Activated naive CD4-positive, alpha-beta T cell treated with anti-CD3 and anti-CD28 coated beads, Interleukin-2, amount 50 U/mL, for 16 hours (primary cell): Measurements from ENCODE around the gene SLC35F5.
A peak's percentile ranks its signal among the peaks of the same experiment; 100 is the strongest.
"Not testable (repeated sequence)": the region's sequence is repeated elsewhere in the genome, so short reads cannot be mapped to it uniquely, and the experiment has no call there.

Source experiments
- DNase-seq: peaks from one replicate; pipeline ENCODE4 v3.0.0-alpha.2; 2020

Gene SLC35F5

DNA sequence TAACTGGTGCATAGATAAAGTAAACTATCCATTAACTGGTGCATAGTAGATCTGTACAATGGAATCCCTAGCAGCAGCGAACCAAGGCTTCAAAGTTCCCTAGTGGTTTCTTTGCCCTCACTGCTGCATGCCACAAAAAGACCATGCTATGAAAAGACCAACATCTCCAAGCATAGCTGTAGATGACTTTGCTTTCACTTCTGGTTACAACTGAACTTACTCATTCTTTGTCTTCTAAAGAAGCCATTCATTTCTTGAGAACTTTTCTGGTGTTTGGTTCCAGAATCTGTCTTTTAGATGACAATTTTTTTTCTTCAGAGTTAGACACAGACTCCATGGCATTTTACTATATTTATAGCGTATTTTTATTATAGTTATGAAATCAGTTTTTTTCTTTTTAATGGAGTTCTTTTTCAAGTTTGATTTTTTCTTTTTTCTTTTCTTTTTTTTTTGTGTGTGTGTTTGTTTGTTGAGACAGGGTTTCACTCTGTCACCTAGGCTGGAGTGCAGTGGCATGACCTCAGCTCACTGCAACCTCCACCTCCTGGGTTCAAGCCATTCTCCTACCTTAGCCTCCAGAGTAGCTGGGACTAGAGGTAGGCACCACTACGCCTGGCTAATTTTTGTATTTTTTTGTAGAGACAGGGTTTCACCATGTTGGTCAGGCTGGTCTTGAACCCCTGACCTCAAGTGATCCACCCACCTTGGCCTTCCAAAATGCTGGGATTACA, 63.6 kb downstream of the SLC35F5 start:
- DNase-seq = peak; percentile 29

DNA sequence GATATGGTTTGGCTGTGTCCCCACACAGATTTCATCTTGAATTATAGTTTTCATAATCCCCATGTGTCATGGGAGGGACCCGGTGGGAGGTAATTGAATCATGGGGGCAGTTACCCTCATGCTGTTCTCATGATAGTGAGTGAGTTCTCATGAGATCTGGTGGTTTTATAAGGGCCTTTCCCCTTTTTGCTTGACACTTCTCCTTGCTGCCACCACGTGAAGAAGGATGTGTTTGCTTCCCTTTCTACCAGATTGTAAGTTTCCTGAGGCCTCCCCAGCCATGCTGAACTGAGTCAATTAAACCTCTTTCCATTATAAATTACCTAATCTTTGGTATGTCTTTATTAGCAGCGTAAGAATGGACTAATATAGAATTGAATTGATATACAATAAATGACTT, 65.6 kb downstream of the SLC35F5 start:
- DNase-seq = not testable (repeated sequence)

DNA sequence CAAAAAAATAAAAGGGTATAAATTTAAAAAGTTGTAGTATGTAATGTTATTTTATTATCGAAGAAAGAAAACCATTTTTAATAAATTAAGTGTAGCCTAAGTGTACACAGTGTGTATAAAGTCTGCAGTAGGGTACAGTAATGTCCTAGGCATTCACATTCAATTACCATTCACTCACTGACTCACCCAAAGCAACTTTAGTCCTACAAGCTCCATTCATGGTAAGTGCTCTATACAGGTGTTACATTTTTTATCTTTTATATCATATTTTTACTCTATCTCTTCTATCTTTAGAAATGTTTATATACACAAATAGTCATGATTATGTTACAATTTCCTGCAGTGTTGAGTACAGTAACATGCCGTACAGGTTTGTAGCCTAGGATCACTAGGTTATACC, 69.9 kb downstream of the SLC35F5 start:
- DNase-seq = no peak

DNA sequence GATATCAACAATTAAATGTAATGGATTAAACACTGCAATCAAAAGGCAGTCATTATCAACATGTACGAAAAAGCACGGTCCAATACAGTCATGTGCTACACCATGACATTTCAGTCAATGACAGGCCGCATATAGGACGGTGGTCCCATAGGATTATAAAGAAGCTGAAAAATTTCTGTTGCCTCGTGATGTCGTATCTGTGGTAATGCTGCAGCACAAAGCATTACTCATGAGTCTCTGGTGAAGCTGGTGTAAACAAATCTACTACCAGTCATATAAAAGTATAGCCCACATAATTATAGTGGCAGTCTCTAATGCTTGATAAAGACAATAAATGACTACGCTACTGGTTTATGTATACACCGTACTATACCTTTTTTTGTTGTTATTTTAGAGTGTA, 71.0 kb downstream of the SLC35F5 start:
- no peak for DNase-seq

DNA sequence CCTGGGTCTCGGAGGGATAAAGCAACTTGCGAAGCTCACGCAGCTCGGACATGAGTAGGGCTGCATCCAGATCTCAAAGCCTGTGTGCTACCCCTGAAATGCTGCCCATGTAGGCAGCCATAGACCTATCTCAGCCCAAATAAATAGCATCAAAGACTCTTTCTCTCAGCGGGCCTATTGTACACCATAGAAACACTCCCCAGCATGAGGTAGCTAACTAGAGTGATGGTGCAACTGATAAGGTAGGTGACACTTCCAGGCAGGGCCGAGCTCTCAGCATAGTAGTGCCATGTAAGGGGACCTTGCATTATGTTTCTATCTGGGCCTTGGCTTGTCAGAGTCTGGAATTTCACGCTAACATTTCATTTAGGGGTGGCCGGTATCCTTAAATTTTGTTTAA, 77.0 kb downstream of the SLC35F5 start:
- no peak for DNase-seq

DNA sequence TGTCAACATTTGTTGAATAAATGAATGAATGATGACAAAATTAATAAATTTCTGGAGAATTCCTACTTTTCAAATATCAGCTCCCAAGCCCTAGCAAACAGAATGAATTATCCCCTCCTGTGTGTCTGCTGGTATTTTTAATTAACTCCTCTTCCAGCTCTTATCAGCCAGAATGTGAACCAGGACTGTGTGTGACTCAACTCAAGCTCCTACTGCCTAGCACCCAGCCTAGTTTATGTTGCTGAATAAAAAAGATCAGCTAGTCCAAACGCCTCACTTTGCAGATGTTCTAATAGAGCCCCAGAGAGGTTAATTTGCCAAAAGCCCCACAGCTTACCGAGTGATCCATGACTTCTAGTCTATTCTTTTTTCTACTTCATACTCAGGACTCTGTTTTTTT, 79.1 kb downstream of the SLC35F5 start:
- DNase-seq = no peak

DNA sequence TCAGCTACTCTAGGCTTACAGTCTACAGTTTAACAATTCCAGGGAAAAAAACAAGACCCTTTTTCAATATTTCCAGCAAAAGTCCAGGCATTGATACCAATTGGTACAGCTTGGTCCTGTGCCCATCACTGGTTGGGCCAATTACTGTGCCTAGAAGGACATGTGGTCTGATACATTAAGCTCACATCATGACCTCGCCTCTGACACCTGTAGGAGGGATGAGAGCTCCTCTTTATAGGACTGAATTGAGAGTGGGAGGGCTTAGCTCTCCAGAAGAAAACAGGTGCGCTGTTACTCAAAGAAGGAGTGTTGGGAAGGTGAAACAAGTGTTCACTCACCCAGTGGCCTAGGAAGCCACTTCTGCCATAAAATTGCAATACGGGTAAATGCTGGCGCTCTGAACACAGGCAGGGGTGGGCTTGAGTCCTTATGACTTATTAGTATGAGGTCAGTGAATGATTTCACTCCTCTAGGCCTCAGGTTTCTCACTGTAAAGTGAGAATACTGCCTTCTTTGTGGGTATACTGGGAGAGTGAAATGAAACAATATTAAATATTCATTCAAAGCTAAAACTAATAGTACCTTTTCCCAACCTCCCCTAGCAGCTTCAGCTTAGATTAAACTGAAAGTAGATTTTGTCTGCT, 79.7 kb downstream of the SLC35F5 start:
- no peak for DNase-seq

DNA sequence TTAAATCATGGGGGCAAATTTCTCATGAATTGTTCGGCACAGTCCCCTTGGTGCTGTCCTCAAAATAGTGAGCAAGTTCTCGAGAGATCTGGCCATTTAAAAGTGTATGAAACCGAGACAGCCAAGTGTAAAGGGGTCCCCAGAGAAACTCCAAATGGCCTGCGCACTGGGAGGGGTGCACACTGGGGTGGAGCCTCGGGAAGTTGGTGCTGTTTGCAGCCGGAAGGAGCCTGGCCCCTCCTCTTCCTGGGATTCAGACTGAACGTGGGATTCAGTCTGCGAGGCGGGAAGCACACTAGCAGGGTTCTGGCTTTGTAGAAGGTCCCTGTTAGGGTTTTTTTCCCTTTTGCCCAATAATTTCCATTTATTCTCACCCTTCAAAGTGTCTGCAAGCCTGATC, 80.6 kb downstream of the SLC35F5 start:
- no peak for DNase-seq

DNA sequence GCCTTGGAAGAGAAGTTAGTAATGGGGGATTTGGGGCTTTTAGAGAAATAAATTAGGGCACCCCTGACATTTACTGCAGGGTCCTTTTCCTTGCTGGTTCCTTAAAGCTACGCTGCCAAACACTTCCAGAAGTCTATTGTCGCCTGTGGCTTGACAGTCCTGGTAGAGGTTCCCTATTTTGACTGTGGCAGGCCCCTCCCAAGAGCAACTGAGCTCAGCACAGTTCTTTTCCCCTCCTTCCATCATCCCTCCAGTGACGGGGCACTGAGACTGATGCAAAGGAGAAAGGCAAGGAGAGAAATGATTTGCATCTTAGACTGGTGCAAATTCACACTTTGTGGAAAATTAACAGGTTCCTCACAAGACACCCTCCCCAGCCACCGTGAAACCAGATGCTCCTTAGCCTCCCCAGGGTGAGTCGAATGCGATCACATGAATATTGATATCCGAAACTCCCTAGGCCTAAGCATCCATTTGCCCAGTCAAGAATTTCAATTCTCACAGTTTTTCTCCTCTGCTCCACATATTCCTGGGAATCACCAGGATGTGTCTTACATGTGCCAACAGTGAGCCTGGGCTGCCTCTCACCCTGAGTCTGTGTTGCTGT, 84.0 kb downstream of the SLC35F5 start:
- DNase-seq = no peak

DNA sequence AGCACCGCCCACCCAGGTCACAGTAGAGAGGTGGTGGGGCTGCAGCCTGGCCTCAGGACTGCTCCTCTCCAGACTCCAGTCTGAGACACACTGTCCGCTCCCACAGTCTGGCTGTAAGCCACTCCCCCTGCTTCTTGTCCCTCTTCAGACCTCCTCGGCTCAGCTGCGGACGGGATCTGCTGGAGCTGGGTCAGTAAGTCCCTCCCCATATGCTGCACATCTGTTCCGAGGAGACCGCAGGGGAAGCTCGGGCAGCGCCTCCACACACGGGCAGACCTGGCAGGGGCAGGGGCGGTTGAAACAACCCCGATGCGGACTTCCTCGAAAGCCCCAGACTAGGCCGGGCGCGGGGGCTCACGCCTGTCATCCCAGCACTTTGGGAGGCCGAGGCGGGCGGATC, 87.4 kb downstream of the SLC35F5 start:
- not testable (repeated sequence) for DNase-seq

DNA sequence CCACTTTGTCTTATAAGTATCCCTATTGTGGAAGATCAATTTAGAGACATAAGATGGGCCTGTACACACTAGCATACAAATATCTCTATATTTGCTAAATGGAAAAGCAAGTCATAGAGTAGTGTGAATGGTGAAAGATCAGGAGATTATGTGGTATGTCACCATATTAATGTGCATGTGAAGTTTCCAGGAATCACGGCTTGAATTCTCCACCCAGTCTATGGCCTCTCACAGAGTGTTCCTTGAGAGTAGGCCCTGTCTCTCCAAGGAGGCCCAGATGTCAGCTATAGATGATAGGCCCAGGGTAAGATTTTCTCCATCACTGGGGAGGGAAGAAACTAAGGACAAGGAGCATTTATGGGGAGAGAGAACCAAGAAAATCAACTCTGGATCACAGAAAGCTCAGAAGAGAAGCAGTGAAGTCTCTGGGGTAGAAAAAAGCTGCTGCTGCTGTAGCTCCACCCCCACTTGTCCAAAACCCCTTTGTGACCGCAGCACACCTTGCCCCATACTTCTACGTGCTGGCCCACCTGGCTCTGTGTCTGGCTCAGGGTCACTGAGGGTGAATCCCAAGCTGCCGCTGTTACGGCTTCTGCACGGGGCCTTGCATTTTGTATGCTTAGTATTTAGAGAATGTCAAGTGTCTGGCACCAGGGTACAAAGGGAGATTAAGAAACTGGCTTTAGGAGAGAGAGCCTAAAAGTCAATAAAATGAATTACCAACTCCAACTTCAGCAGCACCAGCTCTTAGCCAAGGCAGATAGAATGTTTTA, 91.5 kb downstream of the SLC35F5 start:
- not testable (repeated sequence) for DNase-seq

DNA sequence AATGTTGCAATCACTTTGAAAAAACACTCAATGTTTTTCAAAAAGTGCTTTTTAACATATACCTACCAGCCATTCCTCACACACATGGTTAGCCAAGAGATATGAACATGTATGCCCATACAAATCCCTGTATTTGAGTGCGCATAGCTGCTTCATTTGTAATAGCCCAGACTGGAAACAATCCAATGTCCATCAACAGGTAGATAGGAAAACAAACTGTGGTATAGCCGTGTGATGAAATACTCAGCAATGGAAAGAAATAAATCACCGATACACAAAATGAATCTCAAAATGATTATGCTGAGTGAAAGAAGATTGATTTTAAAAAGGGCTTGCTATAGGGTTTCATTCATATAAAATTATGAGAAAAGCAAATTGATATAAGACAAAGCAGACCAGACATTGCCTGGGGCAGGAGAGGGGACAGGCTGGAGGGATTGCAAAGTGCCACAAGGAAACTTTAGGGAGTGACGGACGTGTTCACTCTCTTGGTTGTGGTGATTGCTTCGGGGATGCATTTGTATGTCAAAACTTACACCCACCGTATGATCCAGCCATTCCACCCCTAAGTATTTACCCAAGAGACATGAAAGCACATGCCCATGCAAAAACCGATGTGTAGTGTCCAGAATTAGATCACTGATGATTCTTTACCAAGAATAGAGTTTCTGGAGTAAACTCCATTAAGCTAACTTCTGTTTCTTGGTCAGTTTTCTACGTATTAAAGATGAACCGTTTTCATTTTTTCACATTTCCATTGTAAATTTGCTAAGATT, 93.0 kb downstream of the SLC35F5 start:
- DNase-seq = not testable (repeated sequence)
